IPS-18c (cell line): Measurements from ENCODE around the gene DACH1.

Experiments
- H3K4me3 ChIP-seq: 2 replicates; pipeline ENCODE4 v1.7.0; 2013; ENCODE audit warnings: low read depth, mild to moderate bottlenecking, low read length, moderate library complexity; ENCODE audit not compliant: insufficient read depth
- H3K9me3 ChIP-seq: one replicate; pipeline ENCODE4 v1.6.1; 2013; ENCODE audit warnings: mild to moderate bottlenecking, low read length, moderate library complexity; ENCODE audit not compliant: control insufficient read depth, insufficient read depth

Gene DACH1

DNA sequence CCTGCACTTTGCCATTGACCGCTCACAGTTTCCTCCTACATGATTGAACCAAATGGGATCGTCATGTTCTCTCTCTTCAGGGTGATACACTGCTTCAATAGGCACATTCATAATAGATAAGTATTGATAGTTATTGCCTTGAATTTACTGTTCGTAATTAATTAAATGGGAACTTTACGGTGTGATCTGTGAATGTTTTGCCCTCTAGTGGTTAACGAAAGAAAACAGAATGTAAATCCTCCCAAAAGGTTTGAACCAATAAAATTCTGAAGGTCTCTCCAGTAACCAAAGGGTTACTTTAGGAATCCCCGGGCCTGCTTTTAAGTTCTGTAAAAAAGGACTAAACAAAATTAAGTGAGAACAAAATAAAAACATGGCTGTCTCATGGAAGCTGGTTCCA, 389.3 kb downstream of the DACH1 start:
- Histone ChIP-seq H3K4me3 (no peak overlapping the region), H3K9me3 (no peaks in the 10 kb centered on the region)

GRCh38 chr13:71474936-71475335, 392.1 kb downstream of the DACH1 start:
- Histone ChIP-seq H3K4me3 (no peak overlapping the region), H3K9me3 (no peaks in the 10 kb centered on the region)

DNA sequence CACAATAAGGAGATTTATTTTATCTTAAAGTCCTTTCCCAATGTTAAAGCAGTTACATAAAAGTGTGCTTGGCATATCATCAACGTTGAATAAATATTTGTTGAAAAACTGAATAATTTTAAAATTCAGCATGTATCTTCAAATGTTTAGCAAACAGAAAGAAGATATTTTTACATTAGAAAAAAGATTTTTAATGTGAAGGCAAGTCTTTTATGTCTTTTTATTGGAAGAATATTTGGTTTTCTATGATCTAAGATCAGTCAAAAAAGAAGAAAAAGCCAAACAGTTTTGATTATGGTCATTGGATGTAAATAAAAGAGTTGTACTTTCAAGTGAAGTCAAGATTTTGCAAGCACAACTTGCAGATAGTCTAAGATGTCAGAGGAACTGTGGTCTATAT, 397.4 kb downstream of the DACH1 start:
- Histone ChIP-seq H3K4me3 (no peak overlapping the region), H3K9me3 (no peaks in the 10 kb centered on the region)

DNA sequence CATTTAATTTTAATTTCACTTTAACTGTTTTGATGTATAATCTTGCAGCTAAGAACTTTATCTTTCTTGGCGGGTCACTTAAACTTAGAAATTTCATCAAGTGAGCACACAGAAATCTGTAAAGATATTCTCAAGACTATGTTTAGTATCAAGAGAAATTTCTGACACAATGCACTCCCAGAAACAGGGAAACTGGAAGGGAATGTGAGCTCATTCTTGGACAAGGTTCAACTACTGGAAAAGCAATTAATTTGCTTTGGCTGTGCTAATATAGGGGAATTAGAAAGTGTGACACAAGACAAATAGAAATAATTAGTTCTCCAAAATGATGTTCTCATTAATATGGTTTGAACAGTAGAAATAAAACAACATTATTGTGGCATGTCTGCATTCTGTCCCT, 402.3 kb downstream of the DACH1 start:
- H3K4me3 ChIP-seq: no peak overlapping the region
- no peaks in the 10 kb centered on the region for H3K9me3 ChIP-seq

DNA sequence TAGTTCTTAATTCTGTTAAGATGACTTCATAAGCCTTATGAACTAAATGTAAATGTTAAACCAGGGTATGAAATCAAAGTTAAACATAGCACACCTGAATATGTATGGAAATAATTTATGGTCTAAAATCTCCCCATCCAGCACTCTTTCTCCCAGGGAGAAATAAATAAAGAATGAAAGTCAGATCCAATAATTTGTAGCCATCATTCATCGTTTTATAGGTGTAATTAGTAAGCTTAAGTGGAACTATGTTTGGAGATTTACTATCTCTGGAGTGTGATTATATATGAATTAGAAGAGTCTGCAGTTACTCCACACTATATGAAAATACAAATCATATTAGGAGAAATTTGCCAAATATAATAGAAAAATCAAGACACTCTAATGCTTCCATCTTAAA, 405.1 kb downstream of the DACH1 start:
- Histone ChIP-seq H3K9me3 (no peaks in the 10 kb centered on the region), H3K4me3 (no peak overlapping the region)

DNA sequence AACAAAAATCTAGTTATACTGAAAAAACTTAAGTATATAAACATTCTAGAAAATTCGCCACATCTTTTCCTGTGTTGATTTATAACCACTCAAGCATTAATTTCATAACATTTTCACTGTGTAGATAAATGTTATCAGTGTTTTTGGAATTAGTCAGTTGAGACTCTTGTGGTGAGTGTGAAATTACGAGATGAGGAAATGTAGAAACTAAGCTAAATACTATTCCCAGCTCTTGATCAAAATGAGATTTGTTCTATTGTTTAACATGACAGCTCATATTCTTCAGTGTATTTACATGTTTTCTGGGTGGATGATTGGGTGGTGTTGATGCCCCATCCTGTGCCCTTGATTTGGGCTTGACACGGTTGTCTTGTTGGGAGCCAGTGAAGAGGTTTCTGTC, 406.8 kb downstream of the DACH1 start:
- H3K4me3 ChIP-seq: no peak overlapping the region
- H3K9me3 ChIP-seq: no peaks in the 10 kb centered on the region

GRCh38 chr13:71459708-71460107, 407.3 kb downstream of the DACH1 start:
- Histone ChIP-seq H3K4me3 (no peak overlapping the region), H3K9me3 (no peaks in the 10 kb centered on the region)

DNA sequence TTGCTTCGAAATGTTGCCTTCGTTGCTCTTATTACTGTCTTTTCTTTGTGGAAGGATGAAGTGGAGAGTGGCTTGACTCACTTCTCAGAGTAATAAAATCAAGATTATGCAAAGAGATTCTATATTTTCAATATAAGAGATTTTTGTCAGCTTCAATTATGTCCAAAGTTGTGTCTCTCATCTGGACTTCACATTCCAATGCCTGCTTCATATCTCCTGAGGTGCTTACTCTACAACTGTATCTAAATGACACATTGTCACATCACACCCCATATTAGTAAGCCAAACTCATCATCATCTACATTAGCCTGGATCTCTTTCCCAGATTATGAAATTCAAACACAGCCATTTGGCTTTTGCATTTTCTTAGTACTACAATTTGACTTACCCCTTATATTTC, 409.4 kb downstream of the DACH1 start:
- H3K9me3 ChIP-seq: no peaks in the 10 kb centered on the region
- H3K4me3 ChIP-seq: no peak overlapping the region

DNA sequence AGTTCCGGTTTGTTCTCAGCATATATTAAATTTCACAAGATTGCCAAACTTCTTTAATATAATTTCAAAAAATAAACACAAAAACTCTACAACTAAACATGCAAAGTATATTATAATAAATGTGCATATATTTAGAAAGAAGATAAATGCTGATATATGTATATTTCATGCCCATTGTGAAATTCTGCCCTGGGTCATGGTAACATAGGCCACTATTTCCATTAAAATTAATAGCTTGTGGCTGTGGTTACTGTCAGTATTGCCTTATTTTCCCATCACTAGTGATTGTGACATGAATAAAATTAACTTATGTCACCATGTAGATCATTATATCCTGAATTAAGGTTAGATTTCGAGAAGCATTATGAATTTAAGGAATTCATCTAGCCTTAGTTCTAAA, 410.9 kb downstream of the DACH1 start:
- no peak overlapping the region for H3K4me3 ChIP-seq
- H3K9me3 ChIP-seq: no peaks in the 10 kb centered on the region

DNA sequence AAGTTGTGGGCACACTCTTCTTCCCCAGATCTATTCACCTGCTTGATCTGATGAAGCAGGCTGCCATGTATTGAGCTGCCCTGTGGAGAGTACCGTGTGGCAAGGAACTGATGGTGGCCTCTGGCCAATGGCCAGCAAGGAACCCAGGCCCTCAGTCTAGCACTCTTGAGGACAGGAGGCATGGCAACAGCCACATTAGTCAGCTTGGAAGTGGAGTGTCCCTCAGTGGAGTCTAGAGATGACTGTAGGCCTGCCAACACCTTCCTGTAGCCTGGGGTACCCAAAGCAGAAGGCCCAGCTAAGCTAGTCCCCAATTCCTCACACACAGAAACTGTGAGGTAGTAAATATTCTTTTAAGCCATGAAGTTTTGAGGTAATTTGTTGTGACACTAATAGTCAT, 412.5 kb downstream of the DACH1 start:
- no peaks in the 10 kb centered on the region for H3K9me3 ChIP-seq
- no peak overlapping the region for H3K4me3 ChIP-seq

GRCh38 chr13:71448080-71448630, 418.8 kb downstream of the DACH1 start:
- Histone ChIP-seq H3K4me3 (no peak overlapping the region), H3K9me3 (no peaks in the 10 kb centered on the region)

- Histone ChIP-seq H3K9me3 (no peaks in the 10 kb centered on the region), H3K4me3 (no peak overlapping the region)
Observed at GRCh38 chr13:71437704-71438103, 429.3 kb downstream of the DACH1 start.

DNA sequence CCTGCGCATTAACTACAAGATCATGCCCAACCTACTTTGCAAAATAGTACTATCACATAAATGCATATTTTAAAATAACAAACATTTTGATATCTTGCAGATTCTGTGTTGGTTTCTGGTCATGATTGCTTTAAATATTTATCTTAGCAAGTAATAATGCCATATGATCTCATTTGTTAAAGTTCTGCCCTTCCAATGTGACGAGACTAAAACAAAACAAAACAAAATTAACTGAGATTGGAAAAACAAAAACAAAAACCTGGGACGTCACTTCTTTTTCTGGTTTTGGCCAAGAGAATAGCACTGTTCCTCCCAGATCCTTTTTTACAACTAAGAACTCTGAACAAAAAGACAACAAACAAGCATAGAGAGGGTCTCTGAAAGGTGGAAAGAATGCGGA, 436.3 kb downstream of the DACH1 start:
- no peaks in the 10 kb centered on the region for H3K9me3 ChIP-seq
- H3K4me3 ChIP-seq: no peak overlapping the region

DNA sequence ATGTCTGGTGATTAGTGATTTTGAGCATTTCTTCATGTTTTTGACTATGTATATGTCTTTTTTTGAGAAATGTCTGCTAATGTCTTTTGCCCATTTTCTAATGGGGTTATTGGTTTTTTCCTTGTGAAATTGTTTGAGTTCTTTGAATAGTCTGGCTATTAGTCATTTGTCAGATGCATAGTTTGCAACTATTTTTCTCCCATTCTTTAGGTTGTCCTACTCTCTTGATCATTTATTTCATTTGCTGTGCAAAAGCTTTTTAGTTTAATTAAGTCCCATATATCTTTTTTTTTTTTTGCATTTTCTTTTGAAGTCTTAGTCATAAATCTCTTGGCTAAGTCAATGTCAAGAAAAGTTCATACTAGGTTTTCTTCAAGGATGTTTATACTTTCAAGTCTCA, 449.8 kb downstream of the DACH1 start:
- Histone ChIP-seq H3K4me3 (no peak overlapping the region), H3K9me3 (no peaks in the 10 kb centered on the region)

DNA sequence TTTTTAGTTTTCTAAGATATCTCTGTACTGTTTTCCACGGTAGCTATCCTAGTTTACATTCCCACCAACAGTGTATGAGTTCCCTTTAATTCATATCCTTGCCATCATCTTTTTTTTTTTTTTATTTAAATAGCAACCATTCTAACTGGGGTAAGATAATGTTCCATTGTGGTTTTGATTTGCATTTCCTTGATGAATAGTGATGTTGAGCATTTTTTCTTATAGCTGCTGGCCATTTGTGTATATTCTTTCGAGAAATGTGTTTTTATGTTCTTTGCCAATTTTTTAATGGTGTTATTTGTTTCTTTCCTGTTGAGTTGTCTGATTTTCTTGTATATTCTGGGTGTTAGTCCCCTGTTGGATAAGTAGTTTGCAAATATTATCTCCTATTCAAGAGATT, 454.8 kb downstream of the DACH1 start:
- Histone ChIP-seq H3K4me3 (no peak overlapping the region), H3K9me3 (no peaks in the 10 kb centered on the region)

GRCh38 chr13:71408416-71408815, 458.6 kb downstream of the DACH1 start:
- no peak overlapping the region for H3K4me3 ChIP-seq
- H3K9me3 ChIP-seq: no peaks in the 10 kb centered on the region

GRCh38 chr13:71399631-71400215, 467.3 kb downstream of the DACH1 start:
- Histone ChIP-seq H3K4me3 (no peak overlapping the region), H3K9me3 (no peaks in the 10 kb centered on the region)

GRCh38 chr13:71396149-71396548, 470.9 kb downstream of the DACH1 start:
- no peak overlapping the region for H3K4me3 ChIP-seq
- peaks cover 2% of the 10 kb centered on the region for H3K9me3 ChIP-seq

GRCh38 chr13:71395053-71395452, 472.0 kb downstream of the DACH1 start:
- Histone ChIP-seq H3K9me3 (peaks cover 2% of the 10 kb centered on the region), H3K4me3 (no peak overlapping the region)
